Suprapubic skin (tissue), 4 donors: ENCODE measurements around the gene OSBPL2. TPM values are rescaled to one million over a fixed set of nuclear protein-coding genes. Genes with fewer than 3 reads are reported as not detected.
A peak's percentile ranks its signal among the peaks of the same experiment; 100 is the strongest.

Experiments used
- DNase-seq, 2 donors: peaks; one replicate each; pipeline ENCODE4 v3.0.0-alpha.2; 2019; ENCODE audit warnings: low spot score in 2 of 2
- H3K27ac ChIP-seq: fragments of 200-600 bp; sonication (generic); one replicate; pipeline ENCODE4 v1.5.1; 2019
- H3K27me3 ChIP-seq: fragments of 200-600 bp; sonication (generic); one replicate; pipeline ENCODE4 v1.5.1; 2019
- H3K36me3 ChIP-seq: fragments of 200-600 bp; sonication (generic); one replicate; pipeline ENCODE4 v1.5.1; 2019
- H3K4me1 ChIP-seq: fragments of 200-600 bp; sonication (generic); one replicate; pipeline ENCODE4 v1.5.1; 2019
- H3K4me3 ChIP-seq: fragments of 200-600 bp; sonication (generic); one replicate; pipeline ENCODE4 v1.5.1; 2019; ENCODE audit warnings: mild to moderate bottlenecking
- H3K9me3 ChIP-seq: fragments of 200-600 bp; sonication (generic); one replicate; pipeline ENCODE4 v1.5.1; 2019
- CTCF ChIP-seq, 2 donors: fragments of 200-600 bp in 1 of 2; fragments of 450-650 bp in 1 of 2; sonication (generic) in 1 of 2; IDR thresholded peaks; one replicate each; pipeline ENCODE4 v1.5.1; 2016 to 2019; ENCODE audit warnings: antibody characterized with exemption in 2 of 2, mild to moderate bottlenecking in 1 of 2, moderate library complexity in 1 of 2
- EP300 ChIP-seq: sonication (generic); formaldehyde crosslinking; IDR thresholded peaks from one replicate; pipeline ENCODE4 v1.6.1; 2017; ENCODE audit warnings: antibody characterized with exemption
- POLR2A ChIP-seq, 2 donors: fragments of 450-650 bp; IDR thresholded peaks; one replicate each; pipeline ENCODE4 v1.6.1; 2017; ENCODE audit warnings: antibody characterized with exemption in 2 of 2, mild to moderate bottlenecking in 2 of 2, moderate library complexity in 2 of 2
- POLR2AphosphoS5 ChIP-seq, 3 donors: sonication (generic); formaldehyde crosslinking; IDR thresholded peaks; one replicate each; pipeline ENCODE4 v1.6.1; 2017; ENCODE audit warnings: antibody characterized with exemption in 3 of 3
- WGBS: methylation state at CpG from one replicate; pipeline ENCODE4 v1.1.5; 2018; 5-methylcytosine and 5-hydroxymethylcytosine counted together
- total RNA-seq, 4 donors: library from RNA; depleted of rRNA; stranded (reverse); fragments of >200 nt; gene quantifications; one replicate each; pipeline ENCODE4 v1.1.0, GENCODE V29; 2016

OSBPL2 gene
- total RNA-seq, 4 donors from 2014 or later = 78.1 to 132 (median 84.0) TPM

GRCh38 chr20:62197801-62198200, 40.5 kb upstream of the OSBPL2 start:
- Histone ChIP-seq H3K4me3 (no peak overlapping the region), H3K27me3 (no peaks in the 10 kb centered on the region), H3K4me1 (no peaks in the 10 kb centered on the region), H3K36me3 (peaks cover 79% of the 10 kb centered on the region), H3K9me3 (no peaks in the 10 kb centered on the region), H3K27ac (no peak overlapping the region)
- WGBS = 87% methylated on average over 17 of the region's 18 CpGs
- no peak for DNase-seq
- no peak for TF ChIP-seq CTCF (IDR thresholded peaks at IDR 0.05)
- TF ChIP-seq EP300 = no peak
- TF ChIP-seq POLR2A (IDR thresholded peaks at IDR 0.05) = no peak
- TF ChIP-seq POLR2AphosphoS5 (IDR thresholded peaks at IDR 0.05) = no peak

DNA sequence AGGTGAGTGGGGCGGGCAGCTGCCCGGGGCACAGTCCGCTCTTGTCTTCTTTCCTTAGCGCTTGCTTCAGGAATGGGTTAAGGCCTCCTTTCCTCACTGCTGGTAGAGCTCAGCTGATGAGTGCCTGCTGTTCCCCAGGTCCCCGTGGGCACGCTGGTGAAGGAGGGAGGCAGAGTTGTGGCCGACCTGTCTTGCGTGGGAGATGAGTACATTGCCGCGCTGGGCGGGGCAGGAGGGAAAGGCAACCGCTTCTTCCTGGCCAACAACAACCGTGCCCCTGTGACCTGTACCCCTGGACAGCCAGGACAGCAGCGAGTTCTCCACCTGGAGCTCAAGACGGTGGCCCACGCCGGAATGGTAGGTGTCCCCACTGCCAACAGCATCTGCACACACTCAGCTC, 39.8 kb upstream of the OSBPL2 start:
- Histone ChIP-seq H3K9me3 (no peaks in the 10 kb centered on the region), H3K27ac (no peak overlapping the region), H3K4me3 (no peak overlapping the region), H3K27me3 (no peaks in the 10 kb centered on the region), H3K4me1 (no peaks in the 10 kb centered on the region), H3K36me3 (peaks cover 80% of the 10 kb centered on the region)
- 96% methylated on average over 16 of the region's 17 CpGs for WGBS
- DNase-seq = peak in 1 of 2 donors; percentile 38
- TF ChIP-seq POLR2AphosphoS5 (IDR thresholded peaks at IDR 0.05) (no peak), POLR2A (IDR thresholded peaks at IDR 0.05) (no peak)

- WGBS = 96% methylated on average over 18 of the region's 18 CpGs
- Histone ChIP-seq H3K4me1 (no peaks in the 10 kb centered on the region), H3K27ac (no peak overlapping the region), H3K27me3 (no peaks in the 10 kb centered on the region), H3K9me3 (no peaks in the 10 kb centered on the region), H3K4me3 (no peak overlapping the region), H3K36me3 (peaks cover 78% of the 10 kb centered on the region)
- TF ChIP-seq POLR2A (IDR thresholded peaks at IDR 0.05) = no peak
- TF ChIP-seq CTCF (IDR thresholded peaks at IDR 0.05) = no peak
- no peak for TF ChIP-seq EP300
- no peak for TF ChIP-seq POLR2AphosphoS5 (IDR thresholded peaks at IDR 0.05)
- DNase-seq = peak in 1 of 2 donors; percentile 53
These were observed 39.4 kb upstream of the OSBPL2 start for GRCh38 chr20:62198931-62199330.

GRCh38 chr20:62200491-62201172, 37.7 kb upstream of the OSBPL2 start:
- Histone ChIP-seq H3K36me3 (peaks cover 69% of the 10 kb centered on the region), H3K4me3 (no peak overlapping the region), H3K27ac (no peak overlapping the region), H3K27me3 (no peaks in the 10 kb centered on the region), H3K9me3 (no peaks in the 10 kb centered on the region), H3K4me1 (no peaks in the 10 kb centered on the region)
- peak in 1 of 2 donors; percentile 49 for DNase-seq
- 94% methylated on average over 21 of the region's 38 CpGs for WGBS
- TF ChIP-seq POLR2AphosphoS5 (IDR thresholded peaks at IDR 0.05) (no peak), EP300 (no peak), CTCF (IDR thresholded peaks at IDR 0.05) (no peak), POLR2A (IDR thresholded peaks at IDR 0.05) (no peak)

DNA sequence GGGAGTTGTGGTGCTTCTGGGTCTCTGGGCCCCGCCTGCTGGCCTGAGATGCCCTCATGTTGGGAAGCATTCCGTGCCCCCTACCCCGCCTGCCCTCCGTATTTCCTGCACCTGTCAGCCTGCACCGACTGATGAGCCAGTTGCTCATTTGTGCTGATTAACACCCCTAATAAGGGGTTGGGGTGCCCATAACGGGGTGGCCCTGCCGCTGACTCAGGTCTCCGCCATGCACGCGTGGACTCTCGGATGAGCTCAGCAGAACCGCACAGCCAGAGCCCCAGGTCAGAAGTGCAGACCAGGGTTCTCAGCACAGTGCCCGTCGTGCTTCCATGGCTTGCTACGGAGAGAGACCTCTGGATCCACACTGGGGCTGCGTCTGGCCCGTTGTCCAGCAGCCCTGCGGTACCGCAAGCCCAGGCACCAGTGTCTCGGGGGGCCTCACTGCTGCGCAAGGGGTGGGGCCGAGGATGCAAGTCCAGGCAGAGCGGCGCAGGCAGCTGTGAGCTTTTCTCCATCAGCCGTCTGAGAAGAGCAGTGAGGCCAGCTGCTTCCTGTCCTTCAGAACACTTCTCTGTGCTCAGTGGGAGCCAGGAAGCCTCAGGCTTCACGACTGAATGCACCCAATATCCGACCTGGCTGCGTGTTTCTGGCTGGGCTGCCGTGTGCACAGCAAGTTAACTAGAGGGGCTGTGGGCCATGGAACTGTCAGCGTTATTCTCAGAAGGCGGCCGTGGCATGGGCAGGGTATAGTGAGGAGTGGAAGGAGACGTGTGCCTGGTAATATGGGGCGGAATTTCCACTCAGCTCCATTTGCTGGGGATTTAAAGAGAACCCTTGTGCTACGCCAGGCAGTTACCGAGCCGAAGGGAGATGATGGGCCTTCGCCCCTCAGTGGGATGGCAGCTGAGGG, 36.9 kb upstream of the OSBPL2 start:
- H3K4me1 ChIP-seq = no peaks in the 10 kb centered on the region
- H3K27me3 ChIP-seq = no peaks in the 10 kb centered on the region
- no peak overlapping the region for H3K4me3 ChIP-seq
- peak in 1 of 2 donors; percentile 49 for DNase-seq
- no peaks in the 10 kb centered on the region for H3K9me3 ChIP-seq
- peaks cover 62% of the 10 kb centered on the region for H3K36me3 ChIP-seq
- TF ChIP-seq POLR2AphosphoS5 (IDR thresholded peaks at IDR 0.05) = no peak
- no peak for TF ChIP-seq CTCF (IDR thresholded peaks at IDR 0.05)
- TF ChIP-seq POLR2A (IDR thresholded peaks at IDR 0.05) = no peak
- no peak for TF ChIP-seq EP300
- H3K27ac ChIP-seq = no peak overlapping the region
- 89% methylated on average over 27 of the region's 38 CpGs for WGBS
